ENCODE results near the gene SUV39H2. TPM values are rescaled to one million over a fixed set of nuclear protein-coding genes. Genes with fewer than 3 reads are reported as not detected.

Gene SUV39H2
- total RNA-seq, 1 donor from 2014 or later, result 4.5 TPM

- no peak for TF ChIP-seq CTCF (IDR thresholded peaks at IDR 0.05)
- H3K27me3 ChIP-seq, result no peaks in the 10 kb centered on the region
- intact Hi-C loops (cut with DNase I), result no loop called here
- peak overlapping the region; percentile 92 for H3K27ac ChIP-seq
- H3K4me3 ChIP-seq, result peak overlapping the region; percentile 73
- H3K36me3 ChIP-seq, result peaks cover 2% of the 10 kb centered on the region
- DNase-seq, result no peak
- H3K9me3 ChIP-seq, result no peaks in the 10 kb centered on the region
- no peak for ATAC-seq
- peaks cover 11% of the 10 kb centered on the region for H3K4me1 ChIP-seq
Measured at GRCh38 chr10:14952851-14953423, 74.3 kb downstream of the SUV39H2 start.

- Histone ChIP-seq H3K9me3 (no peaks in the 10 kb centered on the region), H3K36me3 (no peaks in the 10 kb centered on the region), H3K4me1 (peaks cover 11% of the 10 kb centered on the region), H3K4me3 (peak overlapping the region; percentile 73), H3K27me3 (no peaks in the 10 kb centered on the region), H3K27ac (peak overlapping the region; percentile 92)
- intact Hi-C loops (cut with DNase I), result no loop called here
- DNase-seq, result no peak
- TF ChIP-seq CTCF (IDR thresholded peaks at IDR 0.05), result peak; percentile 28
- ATAC-seq, result peak; percentile 66
Measured at GRCh38 chr10:14953424-14954000, 74.8 kb downstream of the SUV39H2 start.

Other genes starting within 250 kb of the SUV39H2 start
- gene FAM107B, start 104.0 kb upstream of the SUV39H2 start, total RNA-seq, result 86.2 TPM
- 0.61 TPM for gene CDNF, start 40.8 kb upstream of the SUV39H2 start, total RNA-seq
- 10.0 TPM for gene HSPA14, start 40.6 kb upstream of the SUV39H2 start, total RNA-seq
- gene MSANTD7, start 40.6 kb upstream of the SUV39H2 start, total RNA-seq, result 6.7 TPM
- gene DCLRE1C, start 75.2 kb downstream of the SUV39H2 start, total RNA-seq, result 11.3 TPM
- not detected for gene MEIG1, start 80.5 kb downstream of the SUV39H2 start, total RNA-seq
- gene OLAH, start 165.1 kb downstream of the SUV39H2 start, total RNA-seq, result 0.93 TPM
- not detected for gene ACBD7, start 209.9 kb downstream of the SUV39H2 start, total RNA-seq
- 15.3 TPM for gene RPP38, start 218.5 kb downstream of the SUV39H2 start, total RNA-seq

Measured in upper lobe of right lung (tissue), 1 donor.